ENCODE measurements around the gene RNASE9. TPM values are rescaled to one million over a fixed set of nuclear protein-coding genes. Genes with fewer than 3 reads are reported as not detected.

RNASE9 gene
- total RNA-seq, 2 donors from 2014 or later = not detected

DNA sequence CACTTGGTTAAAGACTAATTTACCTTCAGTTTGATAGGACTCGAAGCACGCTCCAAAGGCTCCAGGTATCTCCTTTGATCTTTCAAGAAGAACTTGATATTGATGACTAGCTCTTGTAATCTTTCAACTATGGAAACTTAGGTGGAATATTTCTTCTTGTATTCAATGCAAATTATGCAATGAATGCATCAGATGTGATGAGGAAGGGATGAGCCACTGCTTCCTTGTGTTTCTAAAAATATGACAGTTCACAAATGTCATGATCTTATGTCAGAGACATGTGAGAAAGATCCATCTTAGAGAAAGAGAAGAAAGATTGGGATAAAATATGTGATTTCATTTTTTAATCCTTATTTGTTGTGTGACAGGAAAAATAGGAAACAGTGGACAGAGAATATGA is 9.9 kb downstream of the RNASE9 start:
- TF ChIP-seq, protein P1, sequence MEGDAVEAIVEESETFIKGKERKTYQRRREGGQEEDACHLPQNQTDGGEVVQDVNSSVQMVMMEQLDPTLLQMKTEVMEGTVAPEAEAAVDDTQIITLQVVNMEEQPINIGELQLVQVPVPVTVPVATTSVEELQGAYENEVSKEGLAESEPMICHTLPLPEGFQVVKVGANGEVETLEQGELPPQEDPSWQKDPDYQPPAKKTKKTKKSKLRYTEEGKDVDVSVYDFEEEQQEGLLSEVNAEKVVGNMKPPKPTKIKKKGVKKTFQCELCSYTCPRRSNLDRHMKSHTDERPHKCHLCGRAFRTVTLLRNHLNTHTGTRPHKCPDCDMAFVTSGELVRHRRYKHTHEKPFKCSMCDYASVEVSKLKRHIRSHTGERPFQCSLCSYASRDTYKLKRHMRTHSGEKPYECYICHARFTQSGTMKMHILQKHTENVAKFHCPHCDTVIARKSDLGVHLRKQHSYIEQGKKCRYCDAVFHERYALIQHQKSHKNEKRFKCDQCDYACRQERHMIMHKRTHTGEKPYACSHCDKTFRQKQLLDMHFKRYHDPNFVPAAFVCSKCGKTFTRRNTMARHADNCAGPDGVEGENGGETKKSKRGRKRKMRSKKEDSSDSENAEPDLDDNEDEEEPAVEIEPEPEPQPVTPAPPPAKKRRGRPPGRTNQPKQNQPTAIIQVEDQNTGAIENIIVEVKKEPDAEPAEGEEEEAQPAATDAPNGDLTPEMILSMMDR (IDR thresholded peaks at IDR 0.05) = no peak
- DNase-seq (ENCODE audit: low spot score) = no peak
- Histone ChIP-seq H3K4me3 (no peak overlapping the region), H3K4me1 (ENCODE audit: control insufficient read depth in 1 of 2, low read depth in 2 of 2) (no peaks in the 10 kb centered on the region), H3K9me3 (no peaks in the 10 kb centered on the region), H3K27ac (no peak overlapping the region), H3K27me3 (replicated peaks; ENCODE audit: insufficient read depth) (no peaks in the 10 kb centered on the region), H3K36me3 (no peaks in the 10 kb centered on the region)
- no peak for ATAC-seq (ENCODE audit: insufficient number of reproducible peaks, low FRiP score, low read depth)

DNA sequence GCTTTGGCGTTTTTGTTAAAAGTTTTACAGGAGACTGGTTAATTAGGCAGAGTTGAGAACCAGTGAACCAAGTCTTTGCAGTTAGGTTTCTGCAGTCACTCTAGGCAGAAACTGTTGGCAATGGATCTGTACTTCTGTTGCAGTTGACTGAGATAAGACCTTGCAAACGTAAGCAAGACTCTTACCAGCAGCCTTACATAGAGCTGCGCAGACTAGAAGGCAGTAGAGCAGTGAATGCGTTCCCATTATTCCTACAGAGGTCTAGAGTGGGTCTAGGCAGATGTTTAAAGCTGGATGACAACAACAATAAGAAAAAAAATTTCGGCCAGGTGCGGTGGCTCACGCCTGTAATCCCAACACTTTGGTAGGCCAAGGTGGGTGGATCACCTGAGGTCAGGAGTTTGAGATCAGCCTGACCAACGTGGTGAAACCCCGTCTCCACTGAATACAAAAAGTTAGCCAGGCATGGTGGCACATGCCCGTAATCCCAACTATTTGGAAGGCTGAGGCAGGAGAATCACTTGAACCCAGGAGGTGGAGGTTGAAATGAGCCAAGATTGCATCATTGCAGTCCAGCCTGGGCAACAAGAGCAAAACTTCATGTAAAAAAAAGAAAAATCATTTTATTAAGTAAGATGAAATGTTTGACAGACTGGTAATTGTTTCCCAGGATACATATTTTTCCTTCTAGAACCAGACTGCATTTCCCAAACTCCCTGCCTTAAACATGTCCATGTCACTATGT is 12.3 kb downstream of the RNASE9 start:
- H3K27ac ChIP-seq = no peak overlapping the region
- DNase-seq (ENCODE audit: low spot score) (no peak), ATAC-seq (ENCODE audit: insufficient number of reproducible peaks, low FRiP score, low read depth) (no peak)
- TF ChIP-seq, protein P1 (IDR thresholded peaks at IDR 0.05) = no peak
- no peak overlapping the region for H3K4me3 ChIP-seq
- H3K36me3 ChIP-seq = no peaks in the 10 kb centered on the region
- no peaks in the 10 kb centered on the region for H3K9me3 ChIP-seq
- no peaks in the 10 kb centered on the region for H3K27me3 ChIP-seq (replicated peaks; ENCODE audit: insufficient read depth)
- H3K4me1 ChIP-seq (ENCODE audit: control insufficient read depth in 1 of 2, low read depth in 2 of 2) = no peaks in the 10 kb centered on the region

DNA sequence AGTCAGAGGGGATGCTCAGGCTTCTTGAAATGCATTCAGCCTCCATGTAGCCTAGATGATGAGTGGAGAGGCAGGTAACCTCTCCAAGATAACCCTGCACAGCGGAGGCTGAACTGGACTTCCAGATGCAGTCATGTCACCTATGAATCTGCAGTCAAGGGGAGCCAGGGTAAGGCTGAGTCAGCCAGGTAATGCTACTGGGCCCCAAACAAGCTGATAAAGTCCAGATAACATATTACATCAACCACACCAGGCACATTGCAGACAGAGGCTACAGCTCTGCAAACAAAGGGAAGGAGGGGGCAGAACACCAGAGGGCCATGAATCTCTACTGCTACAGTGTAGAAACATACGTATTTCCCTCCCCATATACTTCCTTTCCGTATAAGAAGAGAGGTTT is 14.0 kb downstream of the RNASE9 start:
- Histone ChIP-seq H3K36me3 (no peaks in the 10 kb centered on the region), H3K27me3 (replicated peaks; ENCODE audit: insufficient read depth) (no peaks in the 10 kb centered on the region), H3K27ac (no peak overlapping the region), H3K4me1 (ENCODE audit: control insufficient read depth in 1 of 2, low read depth in 2 of 2) (no peaks in the 10 kb centered on the region), H3K4me3 (no peak overlapping the region), H3K9me3 (no peaks in the 10 kb centered on the region)
- DNase-seq (ENCODE audit: low spot score) (no peak), ATAC-seq (ENCODE audit: insufficient number of reproducible peaks, low FRiP score, low read depth) (no peak)
- TF ChIP-seq, protein P1 (IDR thresholded peaks at IDR 0.05) = no peak

DNA sequence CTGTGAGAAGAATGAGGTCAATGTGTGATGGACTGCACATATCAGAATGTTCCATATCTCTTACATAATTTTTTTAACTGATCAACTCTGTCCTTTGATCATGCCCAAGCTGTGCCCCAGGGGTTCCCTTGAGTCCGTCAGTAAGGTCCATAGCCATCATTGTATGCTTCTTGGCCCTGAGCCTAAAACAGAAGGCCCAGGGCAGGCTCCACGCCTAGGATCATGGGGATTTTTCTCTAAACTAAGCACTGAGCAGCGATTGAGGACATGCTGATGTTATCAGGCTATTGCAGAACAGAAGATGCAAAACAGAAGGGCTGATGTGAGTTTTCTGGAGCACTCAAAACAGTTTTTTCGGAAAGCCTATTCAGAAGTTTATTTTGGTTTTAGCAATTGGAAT is 20.9 kb downstream of the RNASE9 start:
- ATAC-seq (ENCODE audit: insufficient number of reproducible peaks, low FRiP score, low read depth) (no peak), DNase-seq (ENCODE audit: low spot score) (no peak)
- Histone ChIP-seq H3K36me3 (no peaks in the 10 kb centered on the region), H3K4me1 (ENCODE audit: control insufficient read depth in 1 of 2, low read depth in 2 of 2) (no peaks in the 10 kb centered on the region), H3K9me3 (no peaks in the 10 kb centered on the region), H3K27ac (no peak overlapping the region), H3K4me3 (no peak overlapping the region), H3K27me3 (replicated peaks; ENCODE audit: insufficient read depth) (no peaks in the 10 kb centered on the region)
- TF ChIP-seq, protein P1 (IDR thresholded peaks at IDR 0.05) = no peak

DNA sequence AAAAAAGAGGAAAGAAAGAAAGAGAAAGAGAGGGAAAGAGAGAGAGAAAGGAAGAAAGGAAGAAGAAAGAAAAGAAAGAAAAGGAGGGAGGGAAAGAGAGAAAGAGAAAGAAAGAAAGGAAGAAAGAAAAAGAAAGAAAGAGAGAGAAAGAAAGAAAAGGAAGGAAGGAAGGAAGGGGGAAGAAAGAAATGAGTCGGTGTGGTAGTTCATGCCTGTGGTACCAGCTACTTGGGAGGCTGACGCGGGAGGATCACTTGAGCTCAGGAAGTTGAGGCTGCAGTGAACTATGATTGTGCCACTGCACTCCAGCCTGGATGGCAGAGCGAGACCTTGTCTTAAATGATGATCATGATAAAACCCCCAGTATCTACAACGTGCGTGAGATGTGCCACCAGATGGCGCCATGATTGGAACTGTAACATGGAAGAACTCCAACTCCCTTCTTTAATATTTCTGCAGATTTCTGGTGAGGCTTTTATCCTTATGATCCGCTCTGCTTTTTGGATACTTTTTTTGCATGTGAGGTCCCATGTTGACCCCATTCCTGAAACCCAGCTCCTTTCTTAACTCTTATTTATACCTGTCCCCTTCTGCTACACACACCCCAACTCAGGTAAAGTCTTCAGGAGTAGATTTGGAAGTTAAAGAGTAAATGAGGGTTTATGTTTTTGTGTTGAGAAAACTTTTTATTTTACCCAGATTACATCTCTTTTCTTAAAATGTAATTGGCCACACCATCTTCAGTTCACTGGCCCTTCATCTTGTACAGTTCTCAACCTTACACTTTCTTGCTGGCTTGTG is 29.9 kb downstream of the RNASE9 start:
- no peaks in the 10 kb centered on the region for H3K36me3 ChIP-seq
- ATAC-seq (ENCODE audit: insufficient number of reproducible peaks, low FRiP score, low read depth) (no peak), DNase-seq (ENCODE audit: low spot score) (peak; percentile 31)
- no peaks in the 10 kb centered on the region for H3K27me3 ChIP-seq (replicated peaks; ENCODE audit: insufficient read depth)
- TF ChIP-seq, protein P1 (IDR thresholded peaks at IDR 0.05) = peak; percentile 54
- no peak overlapping the region for H3K27ac ChIP-seq
- no peaks in the 10 kb centered on the region for H3K9me3 ChIP-seq
- no peak overlapping the region for H3K4me3 ChIP-seq
- H3K4me1 ChIP-seq (ENCODE audit: control insufficient read depth in 1 of 2, low read depth in 2 of 2) = no peaks in the 10 kb centered on the region

All from thoracic aorta (tissue), 2 donors.